Fibroblast of lung (primary cell): Measurements from ENCODE around the gene TRRAP. TPM values are rescaled to one million over a fixed set of nuclear protein-coding genes. Genes with fewer than 3 reads are reported as not detected.

Experiments used
- DNase-seq, 2 donors: peaks; one replicate each; pipeline versions ENCODE4 v3.0.0 to v3.0.0-alpha.2; 2010; ENCODE audit warnings: low read depth in 2 of 2
- H2AFZ ChIP-seq: 2 replicates; pipeline ENCODE4 v1.5.1; 2012; ENCODE audit warnings: low read length, control low read depth, inconsistent platforms
- H3K27ac ChIP-seq: 2 replicates; pipeline ENCODE4 v1.5.1; 2011; ENCODE audit warnings: low read length, control low read depth; ENCODE audit not compliant: insufficient read depth
- H3K27me3 ChIP-seq: 2 replicates; pipeline ENCODE4 v1.5.1; 2011; ENCODE audit warnings: mild to moderate bottlenecking, low read length; ENCODE audit not compliant: control insufficient read depth, insufficient read depth
- H3K36me3 ChIP-seq: 2 replicates; pipeline ENCODE4 v1.5.1; 2011; ENCODE audit warnings: low read length; ENCODE audit not compliant: control insufficient read depth, insufficient read depth
- H3K4me1 ChIP-seq: 2 replicates; pipeline ENCODE4 v1.5.1; 2011; ENCODE audit warnings: low read length; ENCODE audit not compliant: control insufficient read depth, insufficient read depth; ENCODE audit errors: extremely low read depth
- H3K4me2 ChIP-seq: 2 replicates; pipeline ENCODE4 v1.5.1; 2011; ENCODE audit warnings: low read length, control low read depth; ENCODE audit not compliant: insufficient read depth; ENCODE audit errors: extremely low read depth
- H3K4me3 ChIP-seq, 4 experiments: fragments of 200-600 bp in 1 of 4; sonication (generic) in 1 of 4; replicated peaks in 1 of 4; 2 replicates each; pipeline ENCODE4 v1.5.1; 2011 to 2016; ENCODE audit warnings: low read length in 4 of 4, low read depth in 3 of 4, mild to moderate bottlenecking in 3 of 4, control low read depth in 2 of 4, inconsistent platforms in 1 of 4, mixed read lengths in 1 of 4; ENCODE audit not compliant: insufficient read depth in 1 of 4; ENCODE audit errors: control extremely low read depth in 1 of 4
- H3K79me2 ChIP-seq: 2 replicates; pipeline ENCODE4 v1.5.1; 2012; ENCODE audit warnings: mild to moderate bottlenecking, low read length, inconsistent platforms; ENCODE audit not compliant: control insufficient read depth, insufficient read depth
- H3K9ac ChIP-seq: 2 replicates; pipeline ENCODE4 v1.5.1; 2011; ENCODE audit warnings: mild to moderate bottlenecking, low read length, control low read depth; ENCODE audit not compliant: insufficient read depth
- H3K9me3 ChIP-seq: 2 replicates; pipeline ENCODE4 v1.5.1; 2012; ENCODE audit warnings: low read depth, low read length; ENCODE audit not compliant: control insufficient read depth, insufficient read depth
- H4K20me1 ChIP-seq: 2 replicates; pipeline ENCODE4 v1.5.1; 2011; ENCODE audit warnings: low read length; ENCODE audit not compliant: control insufficient read depth, insufficient read depth; ENCODE audit errors: extremely low read depth
- EZH2 ChIP-seq: IDR thresholded peaks from 2 replicates; pipeline ENCODE4 v1.5.1; 2012; ENCODE audit warnings: low read length, control low read depth, mild to moderate bottlenecking; ENCODE audit errors: missing control alignments
- polyA plus RNA-seq, 2 donors: library from polyadenylated mRNA; depleted of rRNA in 1 of 2; stranded (reverse) in 1 of 2; unstranded in 1 of 2; fragments of >200 nt; gene quantifications; 2 replicates each; pipeline ENCODE4 v1.2.1, GENCODE V29; 2011 to 2012; ENCODE audit warnings: missing spikeins in 1 of 2
- total RNA-seq: library from RNA; depleted of rRNA; stranded (reverse); fragments of >200 nt; gene quantifications from 2 replicates; pipeline ENCODE4 v1.2.1, GENCODE V29; 2014
- TF ChIP-seq, protein P1 (sequence below), 2 donors: IDR thresholded peaks in 1 of 2; conservative IDR thresholded peaks in 1 of 2; 1 replicate in 1 of 2; 2 replicates in 1 of 2; pipeline ENCODE4 v1.5.1; 2011 to 2012; ENCODE audit warnings: low read length in 2 of 2, control low read depth in 1 of 2, inconsistent platforms in 1 of 2, low read depth in 1 of 2, mild to moderate bottlenecking in 1 of 2

The TRRAP gene
- total and polyA plus RNA-seq, 2 donors (not counting 1 experiment from before 2014, with no cell fraction given) = 11.3 to 20.6 TPM

DNA sequence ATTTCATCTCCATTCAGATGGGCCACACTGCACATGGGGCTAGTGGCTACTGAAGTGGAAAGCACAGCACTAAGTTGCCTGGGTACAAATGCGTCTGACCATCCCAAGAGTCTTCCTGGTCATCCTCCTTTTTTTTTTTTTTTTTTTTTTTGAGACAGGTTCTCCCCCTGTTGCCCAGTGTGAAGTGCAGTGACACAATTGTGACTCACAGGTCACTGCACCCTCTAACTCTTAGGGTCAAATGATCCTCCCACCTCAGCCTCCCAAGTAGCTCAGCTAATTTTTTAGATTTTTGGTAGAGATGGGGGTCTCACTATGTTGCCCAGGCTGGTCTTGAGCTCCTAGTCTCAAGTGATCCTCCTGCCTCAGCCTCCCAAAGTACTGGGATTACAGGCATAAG is 3.4 kb upstream of the TRRAP start:
- TF ChIP-seq, protein P1, sequence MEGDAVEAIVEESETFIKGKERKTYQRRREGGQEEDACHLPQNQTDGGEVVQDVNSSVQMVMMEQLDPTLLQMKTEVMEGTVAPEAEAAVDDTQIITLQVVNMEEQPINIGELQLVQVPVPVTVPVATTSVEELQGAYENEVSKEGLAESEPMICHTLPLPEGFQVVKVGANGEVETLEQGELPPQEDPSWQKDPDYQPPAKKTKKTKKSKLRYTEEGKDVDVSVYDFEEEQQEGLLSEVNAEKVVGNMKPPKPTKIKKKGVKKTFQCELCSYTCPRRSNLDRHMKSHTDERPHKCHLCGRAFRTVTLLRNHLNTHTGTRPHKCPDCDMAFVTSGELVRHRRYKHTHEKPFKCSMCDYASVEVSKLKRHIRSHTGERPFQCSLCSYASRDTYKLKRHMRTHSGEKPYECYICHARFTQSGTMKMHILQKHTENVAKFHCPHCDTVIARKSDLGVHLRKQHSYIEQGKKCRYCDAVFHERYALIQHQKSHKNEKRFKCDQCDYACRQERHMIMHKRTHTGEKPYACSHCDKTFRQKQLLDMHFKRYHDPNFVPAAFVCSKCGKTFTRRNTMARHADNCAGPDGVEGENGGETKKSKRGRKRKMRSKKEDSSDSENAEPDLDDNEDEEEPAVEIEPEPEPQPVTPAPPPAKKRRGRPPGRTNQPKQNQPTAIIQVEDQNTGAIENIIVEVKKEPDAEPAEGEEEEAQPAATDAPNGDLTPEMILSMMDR (conservative IDR thresholded peaks at IDR 0.05 in 1 of 2, IDR thresholded peaks at IDR 0.05 in 1 of 2; ENCODE audit: low read depth in 1 of 2, low read length in 2 of 2) = no peak
- no peak for TF ChIP-seq EZH2
- H3K27me3 ChIP-seq = peaks cover 2% of the 10 kb centered on the region
- H3K4me3 ChIP-seq = no peak overlapping the region
- H3K27ac ChIP-seq = no peak overlapping the region
- no peak for DNase-seq
- H3K9ac ChIP-seq = no peak overlapping the region
- no peaks in the 10 kb centered on the region for H3K9me3 ChIP-seq
- no peak overlapping the region for H2AFZ ChIP-seq
- H4K20me1 ChIP-seq = no peaks in the 10 kb centered on the region
- H3K79me2 ChIP-seq = peaks cover 15% of the 10 kb centered on the region
- H3K4me2 ChIP-seq = no peak overlapping the region
- H3K4me1 ChIP-seq = peaks cover 4% of the 10 kb centered on the region
- no peaks in the 10 kb centered on the region for H3K36me3 ChIP-seq

DNA sequence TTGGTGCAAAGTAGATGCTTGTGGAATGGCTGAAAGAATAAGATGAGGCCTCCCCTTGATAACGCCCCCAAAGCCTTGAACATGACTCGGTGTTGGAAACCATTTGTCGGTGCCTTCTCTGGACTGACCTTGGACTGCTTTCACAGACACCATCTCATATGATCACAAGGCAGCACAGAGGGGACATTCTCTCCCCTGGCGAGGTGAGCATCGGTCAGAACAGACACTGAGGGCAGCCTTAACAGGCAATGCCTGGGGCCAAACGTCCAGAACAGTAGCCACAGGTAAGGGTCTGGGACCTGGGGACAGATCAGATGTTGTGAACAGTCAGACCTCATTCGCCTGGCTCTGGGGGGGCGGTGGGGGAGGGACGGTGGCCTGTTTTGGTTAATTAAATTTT is 2.8 kb upstream of the TRRAP start:
- Histone ChIP-seq H3K4me3 (no peak overlapping the region), H3K4me2 (no peak overlapping the region), H3K4me1 (peaks cover 5% of the 10 kb centered on the region), H4K20me1 (no peaks in the 10 kb centered on the region), H3K36me3 (no peaks in the 10 kb centered on the region), H3K9ac (no peak overlapping the region), H3K9me3 (no peaks in the 10 kb centered on the region), H2AFZ (no peak overlapping the region), H3K27ac (no peak overlapping the region), H3K79me2 (peaks cover 20% of the 10 kb centered on the region), H3K27me3 (peaks cover 2% of the 10 kb centered on the region)
- DNase-seq = no peak
- TF ChIP-seq EZH2 = no peak
- TF ChIP-seq, protein P1 (conservative IDR thresholded peaks at IDR 0.05 in 1 of 2, IDR thresholded peaks at IDR 0.05 in 1 of 2; ENCODE audit: low read depth in 1 of 2, low read length in 2 of 2) = no peak

DNA sequence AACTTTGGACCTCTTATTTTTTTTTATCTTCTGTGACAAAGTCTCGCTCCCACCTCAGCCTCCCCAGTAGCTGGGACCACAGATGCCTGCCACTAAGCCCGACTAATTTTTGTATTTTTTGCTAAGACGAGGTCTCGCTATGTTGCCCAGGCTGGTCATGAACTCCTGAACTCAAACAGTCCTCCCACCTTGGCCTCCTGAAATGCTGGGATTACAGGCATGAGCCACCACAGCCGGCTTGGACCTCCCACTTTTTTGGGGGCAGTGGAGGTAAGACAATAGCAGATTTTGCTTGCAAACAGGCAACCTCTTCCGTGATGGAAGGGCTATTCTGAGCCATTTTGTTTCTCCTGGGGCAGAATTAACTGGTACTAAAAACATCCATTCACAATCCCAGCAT is 1.2 kb upstream of the TRRAP start:
- Histone ChIP-seq H3K9me3 (no peaks in the 10 kb centered on the region), H3K27me3 (no peaks in the 10 kb centered on the region), H3K79me2 (peaks cover 28% of the 10 kb centered on the region), H3K4me1 (peaks cover 5% of the 10 kb centered on the region), H3K27ac (no peak overlapping the region), H3K9ac (no peak overlapping the region), H3K4me3 (no peak overlapping the region), H3K36me3 (peaks cover 2% of the 10 kb centered on the region), H4K20me1 (no peaks in the 10 kb centered on the region), H3K4me2 (no peak overlapping the region), H2AFZ (no peak overlapping the region)
- no peak for TF ChIP-seq EZH2
- TF ChIP-seq, protein P1 (conservative IDR thresholded peaks at IDR 0.05 in 1 of 2, IDR thresholded peaks at IDR 0.05 in 1 of 2; ENCODE audit: low read depth in 1 of 2, low read length in 2 of 2) = no peak
- no peak for DNase-seq
